C4-2B (cell line): ENCODE measurements around the gene CIB2.

Source experiments
- ZFX ChIP-seq: fragments of 450-650 bp; IDR thresholded peaks from 2 replicates; pipeline ENCODE4 v1.6.1; 2017
- TF ChIP-seq, protein P1 (sequence below): fragments of 450-650 bp; conservative IDR thresholded peaks from 2 replicates; pipeline ENCODE4 v1.5.1; 2017; ENCODE audit warnings: mild to moderate bottlenecking

DNA sequence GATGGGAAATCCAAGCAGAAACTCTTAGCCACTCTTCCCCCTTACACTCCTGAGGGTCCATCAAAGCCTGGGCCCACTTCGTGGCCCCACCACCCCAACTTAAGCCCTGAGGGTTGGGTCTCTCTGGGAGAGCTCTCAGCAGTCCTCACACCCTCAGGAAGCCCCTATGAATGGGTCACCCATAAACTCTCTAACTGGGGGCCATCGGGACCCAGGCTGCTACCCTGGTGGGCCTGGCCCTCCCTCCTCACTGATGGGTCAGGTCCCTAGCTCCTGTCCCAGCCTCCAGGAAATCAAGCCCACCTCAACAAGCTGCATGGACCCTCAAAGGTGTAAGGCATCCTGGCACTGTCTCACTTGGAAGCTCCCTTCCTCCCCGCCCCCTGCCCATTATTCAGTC lies 19.5 kb downstream of the CIB2 start:
- TF ChIP-seq, protein P1, sequence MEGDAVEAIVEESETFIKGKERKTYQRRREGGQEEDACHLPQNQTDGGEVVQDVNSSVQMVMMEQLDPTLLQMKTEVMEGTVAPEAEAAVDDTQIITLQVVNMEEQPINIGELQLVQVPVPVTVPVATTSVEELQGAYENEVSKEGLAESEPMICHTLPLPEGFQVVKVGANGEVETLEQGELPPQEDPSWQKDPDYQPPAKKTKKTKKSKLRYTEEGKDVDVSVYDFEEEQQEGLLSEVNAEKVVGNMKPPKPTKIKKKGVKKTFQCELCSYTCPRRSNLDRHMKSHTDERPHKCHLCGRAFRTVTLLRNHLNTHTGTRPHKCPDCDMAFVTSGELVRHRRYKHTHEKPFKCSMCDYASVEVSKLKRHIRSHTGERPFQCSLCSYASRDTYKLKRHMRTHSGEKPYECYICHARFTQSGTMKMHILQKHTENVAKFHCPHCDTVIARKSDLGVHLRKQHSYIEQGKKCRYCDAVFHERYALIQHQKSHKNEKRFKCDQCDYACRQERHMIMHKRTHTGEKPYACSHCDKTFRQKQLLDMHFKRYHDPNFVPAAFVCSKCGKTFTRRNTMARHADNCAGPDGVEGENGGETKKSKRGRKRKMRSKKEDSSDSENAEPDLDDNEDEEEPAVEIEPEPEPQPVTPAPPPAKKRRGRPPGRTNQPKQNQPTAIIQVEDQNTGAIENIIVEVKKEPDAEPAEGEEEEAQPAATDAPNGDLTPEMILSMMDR, result no peak
- no peak for TF ChIP-seq ZFX
